ENCODE data around the gene SBK1.

SBK1 gene

GRCh38 chr16:28294201-28294600, 1.9 kb downstream of the SBK1 start:
- no peak for DNase-seq (ENCODE audit: low read depth)
- no peak overlapping the region for H3K4me3 ChIP-seq (ENCODE audit: low read depth, low read length)
- no peak for TF ChIP-seq CTCF (IDR thresholded peaks at IDR 0.05; ENCODE audit: low read depth, low read length, missing control alignments)
- in situ Hi-C loops (cut with HindIII; ENCODE audit: low sequenced_read_pairs) = no loop called here

GRCh38 chr16:28295276-28295675, 3.0 kb downstream of the SBK1 start:
- no peak for TF ChIP-seq CTCF (IDR thresholded peaks at IDR 0.05; ENCODE audit: low read depth, low read length, missing control alignments)

GRCh38 chr16:28297308-28297707, 5.0 kb downstream of the SBK1 start:
- DNase-seq (ENCODE audit: low read depth) = no peak
- no peak overlapping the region for H3K4me3 ChIP-seq (ENCODE audit: low read depth, low read length)
- in situ Hi-C loops (cut with HindIII; ENCODE audit: low sequenced_read_pairs) = no loop called here
- TF ChIP-seq CTCF (IDR thresholded peaks at IDR 0.05; ENCODE audit: low read depth, low read length, missing control alignments) = no peak

More at GRCh38 chr16:28295276-28295675, 3.0 kb downstream of the SBK1 start:
- no peak overlapping the region for H3K4me3 ChIP-seq (ENCODE audit: low read depth, low read length)
- in situ Hi-C loops (cut with HindIII; ENCODE audit: low sequenced_read_pairs) = no loop called here
- DNase-seq (ENCODE audit: low read depth) = no peak

- DNase-seq (ENCODE audit: low read depth) = no peak
- no peak for TF ChIP-seq CTCF (IDR thresholded peaks at IDR 0.05; ENCODE audit: low read depth, low read length, missing control alignments)
- in situ Hi-C loops (cut with HindIII; ENCODE audit: low sequenced_read_pairs) = no loop called here
- no peak overlapping the region for H3K4me3 ChIP-seq (ENCODE audit: low read depth, low read length)
These were observed 5.6 kb downstream of the SBK1 start for GRCh38 chr16:28297784-28298510.

- no peak for TF ChIP-seq CTCF (IDR thresholded peaks at IDR 0.05; ENCODE audit: low read depth, low read length, missing control alignments)
- in situ Hi-C loops (cut with HindIII; ENCODE audit: low sequenced_read_pairs) = no loop called here
- no peak for DNase-seq (ENCODE audit: low read depth)
- no peak overlapping the region for H3K4me3 ChIP-seq (ENCODE audit: low read depth, low read length)
These were observed 6.2 kb downstream of the SBK1 start for GRCh38 chr16:28298511-28298878.

GRCh38 chr16:28300327-28300726, 8.0 kb downstream of the SBK1 start:
- no peak overlapping the region for H3K4me3 ChIP-seq (ENCODE audit: low read depth, low read length)
- TF ChIP-seq CTCF (IDR thresholded peaks at IDR 0.05; ENCODE audit: low read depth, low read length, missing control alignments) = no peak
- in situ Hi-C loops (cut with HindIII; ENCODE audit: low sequenced_read_pairs) = no loop called here
- DNase-seq (ENCODE audit: low read depth) = no peak

Data from astrocyte of the cerebellum (primary cell).